Sigmoid colon (tissue), 7 donors: ENCODE measurements around the gene GRIK4. TPM values are rescaled to one million over a fixed set of nuclear protein-coding genes. Genes with fewer than 3 reads are reported as not detected.

Experiments
- DNase-seq: peaks from one replicate; pipeline ENCODE4 v3.0.0-alpha.2; 2019
- H3K27ac ChIP-seq, 4 donors: fragments of 200-600 bp; sonication (generic); one replicate each; pipeline ENCODE4 v1.5.1; 2016 to 2019; ENCODE audit warnings: mild to moderate bottlenecking in 1 of 4
- H3K27me3 ChIP-seq, 3 donors: fragments of 200-600 bp; sonication (generic); one replicate each; pipeline ENCODE4 v1.5.1; 2019; ENCODE audit warnings: mild to moderate bottlenecking in 1 of 3
- H3K36me3 ChIP-seq, 4 donors: fragments of 200-600 bp; sonication (generic); one replicate each; pipeline ENCODE4 v1.5.1; 2016 to 2019
- H3K4me1 ChIP-seq, 4 donors: fragments of 200-600 bp; sonication (generic); one replicate each; pipeline ENCODE4 v1.5.1; 2017 to 2019
- H3K4me3 ChIP-seq, 4 donors: fragments of 200-600 bp; sonication (generic); one replicate each; pipeline ENCODE4 v1.5.1; 2017 to 2019; ENCODE audit warnings: mild to moderate bottlenecking in 2 of 4, moderate library complexity in 1 of 4
- H3K9me3 ChIP-seq, 4 donors: fragments of 200-600 bp in 3 of 4; sonication (generic) in 3 of 4; one replicate each; pipeline versions ENCODE4 v1.5.1 to v1.6.1; 2013 to 2019
- CTCF ChIP-seq, 4 experiments: fragments of 450-650 bp in 3 of 4; fragments of 200-600 bp in 1 of 4; IDR thresholded peaks; one replicate each; pipeline ENCODE4 v1.5.1; 2016 to 2019; ENCODE audit warnings: antibody characterized with exemption in 4 of 4, mild to moderate bottlenecking in 3 of 4, moderate library complexity in 2 of 4
- EP300 ChIP-seq, 4 donors: sonication (generic); formaldehyde crosslinking; IDR thresholded peaks; one replicate each; pipeline ENCODE4 v1.6.1; 2017; ENCODE audit warnings: antibody characterized with exemption in 4 of 4
- POLR2A ChIP-seq, 2 donors: fragments of 450-650 bp; IDR thresholded peaks; one replicate each; pipeline ENCODE4 v1.6.1; 2016; ENCODE audit warnings: antibody characterized with exemption in 2 of 2, mild to moderate bottlenecking in 2 of 2, moderate library complexity in 2 of 2
- POLR2AphosphoS5 ChIP-seq, 4 donors: sonication (generic); formaldehyde crosslinking; IDR thresholded peaks; one replicate each; pipeline ENCODE4 v1.6.1; 2017; ENCODE audit warnings: antibody characterized with exemption in 4 of 4
- WGBS, 2 donors: extraction: QIAGEN DNeasy Blood & Tissue Kit; methylation state at CpG; one replicate each; pipeline ENCODE4 v1.1.7; 2013; 5-methylcytosine and 5-hydroxymethylcytosine counted together
- intact Hi-C: fragments of 100-400 bp; cut with DNase I; formaldehyde crosslinking; loops from one replicate; pipeline ENCODE4 v1.15.1; 2023
- polyA plus RNA-seq, 3 donors: library from polyadenylated mRNA; stranded (reverse); fragments of 200-250 nt; gene quantifications; one replicate each; pipeline ENCODE4 v1.2.3, GENCODE V29; 2013
- total RNA-seq, 4 donors: library from RNA; depleted of rRNA; stranded (reverse); fragments of >200 nt; gene quantifications; one replicate each; pipeline ENCODE4 v1.1.0, GENCODE V29; 2016
- donor health status: healthy with polysubstance abuse.
- donor health status: Bipolar disorder and iron deficiency.
- donor health status: healthy.

GRIK4 gene
- total and polyA plus RNA-seq, 7 donors, result 0.10 to 0.36 (median 0.27) TPM; not detected in 4

- 92 to 96% methylated on average over 4 of the region's 4 CpGs for WGBS, 2 donors
- TF ChIP-seq EP300 (IDR thresholded peaks at IDR 0.05) (no peak), CTCF (IDR thresholded peaks at IDR 0.05) (no peak), POLR2A (IDR thresholded peaks at IDR 0.05) (no peak)
- no peak for DNase-seq
- intact Hi-C loops, result no loop called here
- Histone ChIP-seq H3K36me3 (no peaks in the 10 kb centered on the region), H3K27me3 (no peaks in the 10 kb centered on the region), H3K9me3 (no peaks in the 10 kb centered on the region), H3K27ac (no peak overlapping the region), H3K4me3 (no peak overlapping the region), H3K4me1 (peaks cover 0 to 7% (median 0%) of the 10 kb centered on the region in 4 donors)
Measured at GRCh38 chr11:120605469-120605868, 93.9 kb downstream of the GRIK4 start.

GRCh38 chr11:120606211-120607010 is 94.9 kb downstream of the GRIK4 start:
- H3K4me3 ChIP-seq, result no peak overlapping the region
- H3K27ac ChIP-seq, result no peak overlapping the region
- 87 to 89% methylated on average over 18 of the region's 18 CpGs for WGBS, 2 donors
- H3K36me3 ChIP-seq, result no peaks in the 10 kb centered on the region
- no peaks in the 10 kb centered on the region for H3K27me3 ChIP-seq
- no peaks in the 10 kb centered on the region for H3K9me3 ChIP-seq
- no peak for TF ChIP-seq POLR2A (IDR thresholded peaks at IDR 0.05)
- TF ChIP-seq EP300 (IDR thresholded peaks at IDR 0.05), result no peak
- no peak for TF ChIP-seq CTCF (IDR thresholded peaks at IDR 0.05)
- TF ChIP-seq POLR2AphosphoS5 (IDR thresholded peaks at IDR 0.05), result no peak
- peaks cover 0 to 7% (median 0%) of the 10 kb centered on the region in 4 donors for H3K4me1 ChIP-seq
- no peak for DNase-seq
- intact Hi-C loops, result no loop called here

- Histone ChIP-seq H3K27ac (no peak overlapping the region), H3K27me3 (no peaks in the 10 kb centered on the region), H3K4me3 (no peak overlapping the region), H3K9me3 (no peaks in the 10 kb centered on the region), H3K36me3 (no peaks in the 10 kb centered on the region), H3K4me1 (peaks cover 0 to 7% (median 0%) of the 10 kb centered on the region in 4 donors)
- 66 to 86% methylated on average over 2 of the region's 2 CpGs for WGBS, 2 donors
- intact Hi-C loops, result no loop called here
- DNase-seq, result no peak
- TF ChIP-seq CTCF (IDR thresholded peaks at IDR 0.05) (no peak), POLR2AphosphoS5 (IDR thresholded peaks at IDR 0.05) (no peak), EP300 (IDR thresholded peaks at IDR 0.05) (no peak), POLR2A (IDR thresholded peaks at IDR 0.05) (no peak)
Measured at GRCh38 chr11:120608061-120608460, 96.5 kb downstream of the GRIK4 start.

- TF ChIP-seq CTCF (IDR thresholded peaks at IDR 0.05) (no peak), POLR2AphosphoS5 (IDR thresholded peaks at IDR 0.05) (no peak), EP300 (IDR thresholded peaks at IDR 0.05) (no peak), POLR2A (IDR thresholded peaks at IDR 0.05) (no peak)
- no peaks in the 10 kb centered on the region for H3K36me3 ChIP-seq
- intact Hi-C loops, result no loop called here
- no peak for DNase-seq
- WGBS, 2 donors, result 20 to 66% methylated on average over 4 of the region's 4 CpGs
- no peaks in the 10 kb centered on the region for H3K9me3 ChIP-seq
- no peak overlapping the region for H3K27ac ChIP-seq
- H3K27me3 ChIP-seq, result no peaks in the 10 kb centered on the region
- peaks cover 0 to 7% (median 0%) of the 10 kb centered on the region in 4 donors for H3K4me1 ChIP-seq
- no peak overlapping the region for H3K4me3 ChIP-seq
Measured at GRCh38 chr11:120608760-120609211, 97.2 kb downstream of the GRIK4 start.
